ENCODE measurements around the gene IRF2BPL.

The IRF2BPL gene

GRCh38 chr14:77053046-77053841 is 24.7 kb upstream of the IRF2BPL start:
- peak; percentile 87 for DNase-seq (ENCODE audit: low spot score)

GRCh38 chr14:77052281-77053044 is 24.0 kb upstream of the IRF2BPL start:
- DNase-seq (ENCODE audit: low spot score): no peak

- DNase-seq (ENCODE audit: low spot score): no peak
Observed at GRCh38 chr14:77051116-77051515, 22.6 kb upstream of the IRF2BPL start.

- no peak for DNase-seq (ENCODE audit: low spot score)
Observed at GRCh38 chr14:77046721-77047120, 18.2 kb upstream of the IRF2BPL start.

GRCh38 chr14:77045238-77046162 is 17.0 kb upstream of the IRF2BPL start:
- DNase-seq (ENCODE audit: low spot score): no peak

- DNase-seq (ENCODE audit: low spot score): no peak
Observed at GRCh38 chr14:77044783-77045237, 16.3 kb upstream of the IRF2BPL start.

- no peak for DNase-seq (ENCODE audit: low spot score)
Observed at GRCh38 chr14:77043984-77044485, 15.5 kb upstream of the IRF2BPL start.

GRCh38 chr14:77043177-77043983 is 14.9 kb upstream of the IRF2BPL start:
- DNase-seq (ENCODE audit: low spot score): peak; percentile 57

- DNase-seq (ENCODE audit: low spot score): peak; percentile 62
Observed at GRCh38 chr14:77041881-77042545, 13.5 kb upstream of the IRF2BPL start.

GRCh38 chr14:77040741-77041653 is 12.5 kb upstream of the IRF2BPL start:
- peak; percentile 53 for DNase-seq (ENCODE audit: low spot score)

GRCh38 chr14:77040059-77040740 is 11.7 kb upstream of the IRF2BPL start:
- DNase-seq (ENCODE audit: low spot score): peak; percentile 74

- no peak for DNase-seq (ENCODE audit: low spot score)
Observed at GRCh38 chr14:77039285-77040058, 11.0 kb upstream of the IRF2BPL start.

GRCh38 chr14:77037938-77038568 is 9.5 kb upstream of the IRF2BPL start:
- DNase-seq (ENCODE audit: low spot score): peak; percentile 42

- no peak for DNase-seq (ENCODE audit: low spot score)
Observed at GRCh38 chr14:77037215-77037937, 8.9 kb upstream of the IRF2BPL start.

GRCh38 chr14:77036484-77037214 is 8.1 kb upstream of the IRF2BPL start:
- DNase-seq (ENCODE audit: low spot score): no peak

GRCh38 chr14:77035267-77035666 is 6.8 kb upstream of the IRF2BPL start:
- no peak for DNase-seq (ENCODE audit: low spot score)
